HG03064 (cell line): ENCODE data around the gene ENTPD5.
"Not testable (repeated sequence)": the region's sequence is repeated elsewhere in the genome, so short reads cannot be mapped to it uniquely, and the experiment has no call there.

Experiments
- ATAC-seq: cut with Tn5 transposase; IDR thresholded peaks from one replicate; pipeline ENCODE4 v1.9.1; 2021; ENCODE audit warnings: low read depth; ENCODE audit not compliant: unreplicated experiment

Gene ENTPD5

GRCh38 chr14:73945159-73945670 is 73.9 kb downstream of the ENTPD5 start:
- no peak for ATAC-seq

GRCh38 chr14:73944432-73945158 is 74.5 kb downstream of the ENTPD5 start:
- ATAC-seq = no peak

GRCh38 chr14:73943083-73943482 is 76.0 kb downstream of the ENTPD5 start:
- no peak for ATAC-seq

GRCh38 chr14:73942180-73942579 is 76.9 kb downstream of the ENTPD5 start:
- ATAC-seq = no peak

- ATAC-seq = no peak
Measured at GRCh38 chr14:73937012-73937411, 82.1 kb downstream of the ENTPD5 start.

DNA sequence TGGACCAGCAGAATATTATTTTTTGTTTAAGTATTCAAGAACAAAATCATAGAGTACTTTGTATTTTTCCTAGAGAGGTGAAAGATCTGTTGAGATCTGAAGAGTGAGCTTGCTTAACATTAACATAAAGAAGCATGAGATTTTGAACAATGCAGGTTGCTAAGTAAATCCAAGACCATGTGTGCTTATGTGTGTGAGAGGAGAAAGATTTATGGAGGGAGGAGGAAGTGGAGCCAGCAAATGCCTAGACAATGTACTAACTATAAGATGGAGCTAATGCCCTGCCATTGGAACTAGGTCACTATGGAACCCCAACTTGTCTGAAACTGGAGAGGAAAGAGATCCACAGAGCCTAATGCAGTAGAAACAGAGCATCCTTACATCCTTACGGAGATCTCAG is 82.5 kb downstream of the ENTPD5 start:
- no peak for ATAC-seq

- no peak for ATAC-seq
Measured at GRCh38 chr14:73935666-73936065, 83.4 kb downstream of the ENTPD5 start.

DNA sequence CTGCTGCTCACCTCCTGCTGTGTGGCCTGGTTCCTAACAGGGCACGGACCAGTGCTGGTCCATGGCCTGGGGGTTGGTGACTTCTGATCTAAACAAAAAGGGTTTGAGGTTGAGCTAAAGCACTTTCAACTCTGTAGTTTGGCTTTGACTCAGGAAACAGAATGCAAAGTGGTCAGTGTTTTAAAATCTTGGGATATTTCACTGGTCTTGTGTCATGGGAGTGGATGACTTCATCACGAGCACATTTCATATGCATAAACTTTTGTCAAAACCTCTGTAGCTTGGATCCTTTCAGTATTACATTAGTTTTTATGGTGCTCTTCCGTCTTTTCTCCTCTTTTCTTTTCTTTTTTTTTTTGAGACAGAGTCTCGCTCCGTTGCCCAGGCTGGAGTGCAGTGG is 94.8 kb downstream of the ENTPD5 start:
- no peak for ATAC-seq

GRCh38 chr14:73919457-73919856 is 99.6 kb downstream of the ENTPD5 start:
- not testable (repeated sequence) for ATAC-seq

DNA sequence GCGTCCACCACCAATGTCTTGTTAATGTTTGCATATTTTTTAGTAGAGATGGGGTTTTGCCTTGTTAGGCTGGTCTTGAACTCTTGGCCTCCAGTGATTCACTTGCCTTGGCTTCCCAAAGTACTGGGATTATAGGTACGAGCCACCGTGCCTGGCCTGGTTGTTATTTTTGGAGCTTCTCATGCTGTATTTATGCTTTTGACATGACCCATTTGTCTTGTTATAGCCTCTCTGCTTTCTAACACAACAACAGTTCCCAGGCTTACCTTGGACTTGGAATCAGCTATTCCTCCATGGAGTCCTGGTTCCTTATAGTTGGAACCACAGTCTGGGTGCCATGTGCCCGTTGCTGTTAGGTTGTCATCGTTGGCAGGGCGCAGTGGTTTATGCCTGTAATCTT is 102.8 kb downstream of the ENTPD5 start:
- ATAC-seq = no peak

DNA sequence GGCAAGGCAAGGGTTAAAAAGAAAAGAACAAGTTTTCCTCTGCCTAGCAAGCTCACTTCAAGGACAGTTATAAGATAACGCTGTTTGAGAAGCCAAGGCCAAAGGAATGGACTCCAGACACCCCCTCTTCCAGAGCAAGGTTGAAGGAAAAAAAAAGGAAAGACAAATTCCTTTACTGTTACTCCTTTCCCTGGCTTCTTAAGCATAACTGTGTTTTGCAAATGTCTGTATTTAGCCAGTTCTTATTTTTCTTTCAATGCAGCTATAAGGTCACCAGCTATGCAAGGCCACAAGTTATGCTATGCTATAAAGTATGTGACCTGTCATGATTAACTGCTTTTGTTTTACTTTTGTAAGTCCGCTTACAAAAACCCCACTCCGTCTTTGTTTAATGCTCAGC is 105.8 kb downstream of the ENTPD5 start:
- no peak for ATAC-seq

DNA sequence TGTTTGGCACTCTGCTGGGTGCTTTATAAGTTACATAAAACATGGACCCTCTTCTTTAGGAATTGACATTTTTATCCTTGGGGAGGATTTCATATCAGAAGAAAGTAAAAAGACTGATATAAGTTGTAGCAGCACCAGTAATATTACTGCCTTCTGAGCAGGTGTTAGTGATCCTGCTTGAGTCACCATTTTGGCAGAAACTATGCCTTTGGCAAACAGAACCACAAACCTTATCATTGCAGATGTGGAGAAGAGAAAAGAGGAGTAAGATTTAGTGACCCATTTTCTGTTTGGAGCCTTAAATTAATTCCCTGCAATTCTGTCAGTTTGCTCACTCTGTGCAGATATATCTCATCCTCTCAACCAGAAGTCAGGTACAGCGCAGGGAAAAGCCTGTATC is 109.4 kb downstream of the ENTPD5 start:
- ATAC-seq = no peak
